ENCODE measurements around the gene FBXO28.
A peak's percentile ranks its signal among the peaks of the same experiment; 100 is the strongest.

Gene FBXO28

DNA sequence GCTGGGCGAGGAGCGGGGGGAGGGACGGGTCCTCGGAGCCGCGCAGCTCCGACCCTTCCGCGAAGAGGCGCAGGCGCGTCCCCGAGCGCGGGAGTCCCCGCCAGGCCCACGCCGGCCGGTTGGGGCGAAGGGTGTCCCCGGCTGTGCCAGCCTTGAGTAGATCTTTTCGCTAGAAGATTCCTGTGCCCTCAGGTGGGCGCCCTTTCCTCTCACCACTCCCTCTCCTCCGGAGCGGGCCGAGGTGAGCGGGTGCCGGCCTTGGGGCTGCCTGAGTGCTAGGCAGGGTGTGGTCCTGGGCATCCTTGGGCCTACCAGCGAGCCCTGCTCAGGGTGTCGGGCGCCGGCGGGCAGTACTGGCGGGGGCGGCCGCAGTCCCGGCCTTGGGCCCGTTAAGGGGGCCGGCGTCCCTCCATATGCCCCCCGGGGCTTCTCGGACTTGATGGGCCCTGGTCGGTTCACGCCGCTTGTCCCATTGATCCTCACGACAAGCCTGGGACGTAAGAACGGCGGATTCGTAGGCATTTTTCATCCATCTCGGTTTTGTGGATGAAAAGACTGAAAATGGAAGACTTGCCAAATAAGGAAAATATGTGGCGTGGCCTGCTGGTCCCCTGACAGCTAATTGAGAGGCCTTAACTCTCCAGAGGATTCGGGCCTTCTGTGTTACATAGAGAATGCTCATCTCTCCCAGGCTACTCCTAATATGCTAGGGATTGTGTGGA is 69.8 kb downstream of the FBXO28 start:
- Histone ChIP-seq H3K4me2 (ENCODE audit: low read depth, low read length) (peak overlapping the region; percentile 71), H3K79me2 (ENCODE audit: low read length) (peaks cover 53% of the 10 kb centered on the region), H3K9me2 (replicated peaks; ENCODE audit: insufficient read depth, low read length) (no peaks in the 10 kb centered on the region), H4K20me1 (ENCODE audit: insufficient read depth, low read length) (no peaks in the 10 kb centered on the region), H3K27me3 (replicated peaks; ENCODE audit: insufficient read depth, low read length) (no peaks in the 10 kb centered on the region), H3K27ac (ENCODE audit: low read length) (peak overlapping the region; percentile 89), H3K9me3 (replicated peaks; ENCODE audit: insufficient read depth, low read length) (no peaks in the 10 kb centered on the region), H3K36me3 (replicated peaks; ENCODE audit: insufficient read depth, low read length) (no peaks in the 10 kb centered on the region), H3K4me1 (ENCODE audit: low read length) (peaks cover 6% of the 10 kb centered on the region; the same call in 1 of the 2 replicates), H3F3A (ENCODE audit: insufficient read depth, low read length) (peaks cover 25% of the 10 kb centered on the region), H2AFZ (ENCODE audit: low read length) (peak overlapping the region; percentile 87), H3K4me3 (ENCODE audit: low read length) (peak overlapping the region; percentile 92), H3K9ac (ENCODE audit: low read length) (peak overlapping the region; percentile 84)
- peak; percentile 84 for DNase-seq
- TF ChIP-seq EZH2phosphoT487 (IDR thresholded peaks at IDR 0.05; ENCODE audit: low read length): no peak
- TF ChIP-seq, protein P1, sequence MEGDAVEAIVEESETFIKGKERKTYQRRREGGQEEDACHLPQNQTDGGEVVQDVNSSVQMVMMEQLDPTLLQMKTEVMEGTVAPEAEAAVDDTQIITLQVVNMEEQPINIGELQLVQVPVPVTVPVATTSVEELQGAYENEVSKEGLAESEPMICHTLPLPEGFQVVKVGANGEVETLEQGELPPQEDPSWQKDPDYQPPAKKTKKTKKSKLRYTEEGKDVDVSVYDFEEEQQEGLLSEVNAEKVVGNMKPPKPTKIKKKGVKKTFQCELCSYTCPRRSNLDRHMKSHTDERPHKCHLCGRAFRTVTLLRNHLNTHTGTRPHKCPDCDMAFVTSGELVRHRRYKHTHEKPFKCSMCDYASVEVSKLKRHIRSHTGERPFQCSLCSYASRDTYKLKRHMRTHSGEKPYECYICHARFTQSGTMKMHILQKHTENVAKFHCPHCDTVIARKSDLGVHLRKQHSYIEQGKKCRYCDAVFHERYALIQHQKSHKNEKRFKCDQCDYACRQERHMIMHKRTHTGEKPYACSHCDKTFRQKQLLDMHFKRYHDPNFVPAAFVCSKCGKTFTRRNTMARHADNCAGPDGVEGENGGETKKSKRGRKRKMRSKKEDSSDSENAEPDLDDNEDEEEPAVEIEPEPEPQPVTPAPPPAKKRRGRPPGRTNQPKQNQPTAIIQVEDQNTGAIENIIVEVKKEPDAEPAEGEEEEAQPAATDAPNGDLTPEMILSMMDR (IDR thresholded peaks at IDR 0.05; ENCODE audit: low read length): no peak
- TF ChIP-seq EZH2 (optimal IDR thresholded peaks at IDR 0.05; ENCODE audit: low read depth, low read length): no peak

DNA sequence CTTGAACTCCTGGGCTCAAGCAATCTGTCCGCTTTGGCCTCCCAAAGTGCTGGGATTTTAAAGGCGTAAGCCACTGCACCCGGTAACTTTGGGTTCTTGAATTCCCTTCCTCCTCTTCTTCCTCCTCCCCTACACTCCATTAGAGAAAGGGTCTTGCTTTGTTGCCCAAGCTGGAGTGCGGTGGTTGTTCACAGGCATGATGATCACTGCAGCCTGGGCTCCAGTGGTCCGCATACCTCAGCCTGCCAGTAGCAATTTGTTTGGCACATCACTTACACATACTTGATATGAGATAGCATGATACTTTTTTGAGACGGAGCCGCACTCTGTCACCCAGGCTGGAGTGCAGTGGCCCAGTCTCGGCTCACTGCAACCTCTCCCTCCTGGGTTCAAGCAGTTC is 71.3 kb downstream of the FBXO28 start:
- H3K9me2 ChIP-seq (replicated peaks; ENCODE audit: insufficient read depth, low read length): no peaks in the 10 kb centered on the region
- peaks cover 6% of the 10 kb centered on the region; the same call in 1 of the 2 replicates for H3K4me1 ChIP-seq (ENCODE audit: low read length)
- no peak overlapping the region for H3K4me2 ChIP-seq (ENCODE audit: low read depth, low read length)
- H3K4me3 ChIP-seq (ENCODE audit: low read length): no peak overlapping the region
- no peak overlapping the region for H3K27ac ChIP-seq (ENCODE audit: low read length)
- 0 out of 2 replicates have a peak, but pooled peaks cover 2% of the 10 kb centered on the region for H3K36me3 ChIP-seq (replicated peaks; ENCODE audit: insufficient read depth, low read length)
- H2AFZ ChIP-seq (ENCODE audit: low read length): no peak overlapping the region
- H4K20me1 ChIP-seq (ENCODE audit: insufficient read depth, low read length): peaks cover 5% of the 10 kb centered on the region; the same call in 1 of the 2 replicates
- no peak for DNase-seq
- TF ChIP-seq EZH2 (optimal IDR thresholded peaks at IDR 0.05; ENCODE audit: low read depth, low read length): no peak
- TF ChIP-seq, protein P1 (IDR thresholded peaks at IDR 0.05; ENCODE audit: low read length): no peak
- no peaks in the 10 kb centered on the region for H3K27me3 ChIP-seq (replicated peaks; ENCODE audit: insufficient read depth, low read length)
- H3K9ac ChIP-seq (ENCODE audit: low read length): no peak overlapping the region
- no peaks in the 10 kb centered on the region for H3K9me3 ChIP-seq (replicated peaks; ENCODE audit: insufficient read depth, low read length)
- H3F3A ChIP-seq (ENCODE audit: insufficient read depth, low read length): peaks cover 25% of the 10 kb centered on the region
- H3K79me2 ChIP-seq (ENCODE audit: low read length): peaks cover 67% of the 10 kb centered on the region

DNA sequence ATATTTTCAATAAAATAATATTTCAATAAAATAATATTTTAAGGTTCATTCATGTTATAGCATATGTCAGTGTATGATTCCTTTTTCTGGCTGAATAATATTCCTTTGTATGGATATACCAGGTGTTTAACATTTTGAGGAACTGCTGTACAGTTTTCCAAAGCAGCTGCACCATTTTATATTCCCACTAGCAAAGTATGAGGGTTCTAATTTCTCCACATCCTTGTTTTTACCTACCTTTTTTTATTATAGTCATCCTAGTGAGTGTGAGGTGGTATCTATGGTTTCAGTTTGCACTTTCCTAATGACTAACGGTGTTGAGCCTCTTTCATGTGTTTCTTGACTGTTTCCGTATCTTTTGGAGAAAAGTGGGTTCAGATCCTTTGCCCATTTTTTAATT is 74.4 kb downstream of the FBXO28 start:
- Histone ChIP-seq H3F3A (ENCODE audit: insufficient read depth, low read length) (peaks cover 4% of the 10 kb centered on the region), H3K4me3 (ENCODE audit: low read length) (no peak overlapping the region), H3K9me2 (replicated peaks; ENCODE audit: insufficient read depth, low read length) (no peaks in the 10 kb centered on the region), H3K4me1 (ENCODE audit: low read length) (no peaks in the 10 kb centered on the region; the same call in 1 of the 2 replicates), H3K9me3 (replicated peaks; ENCODE audit: insufficient read depth, low read length) (no peaks in the 10 kb centered on the region), H3K27me3 (replicated peaks; ENCODE audit: insufficient read depth, low read length) (no peaks in the 10 kb centered on the region), H3K27ac (ENCODE audit: low read length) (no peak overlapping the region), H3K79me2 (ENCODE audit: low read length) (peaks cover 73% of the 10 kb centered on the region), H3K4me2 (ENCODE audit: low read depth, low read length) (no peak overlapping the region), H3K36me3 (replicated peaks; ENCODE audit: insufficient read depth, low read length) (0 out of 2 replicates have a peak, but pooled peaks cover 5% of the 10 kb centered on the region), H2AFZ (ENCODE audit: low read length) (no peak overlapping the region), H4K20me1 (ENCODE audit: insufficient read depth, low read length) (peaks cover 5% of the 10 kb centered on the region; the same call in 1 of the 2 replicates), H3K9ac (ENCODE audit: low read length) (no peak overlapping the region)
- no peak for DNase-seq
- TF ChIP-seq EZH2 (optimal IDR thresholded peaks at IDR 0.05; ENCODE audit: low read depth, low read length): no peak
- TF ChIP-seq EZH2phosphoT487 (IDR thresholded peaks at IDR 0.05; ENCODE audit: low read length): no peak
- TF ChIP-seq, protein P1 (IDR thresholded peaks at IDR 0.05; ENCODE audit: low read length): no peak
